22Rv1 (cell line): ENCODE measurements around the gene CHKA.

Experiments used
- ZFX ChIP-seq: fragments of 450-650 bp; IDR thresholded peaks from 2 replicates; pipeline ENCODE4 v1.6.1; 2017; ENCODE audit warnings: antibody characterized with exemption, borderline replicate concordance
- TF ChIP-seq, protein P1 (sequence below): fragments of 450-650 bp; IDR thresholded peaks from 2 replicates; pipeline ENCODE4 v1.5.1; 2017; ENCODE audit warnings: mild to moderate bottlenecking

DNA sequence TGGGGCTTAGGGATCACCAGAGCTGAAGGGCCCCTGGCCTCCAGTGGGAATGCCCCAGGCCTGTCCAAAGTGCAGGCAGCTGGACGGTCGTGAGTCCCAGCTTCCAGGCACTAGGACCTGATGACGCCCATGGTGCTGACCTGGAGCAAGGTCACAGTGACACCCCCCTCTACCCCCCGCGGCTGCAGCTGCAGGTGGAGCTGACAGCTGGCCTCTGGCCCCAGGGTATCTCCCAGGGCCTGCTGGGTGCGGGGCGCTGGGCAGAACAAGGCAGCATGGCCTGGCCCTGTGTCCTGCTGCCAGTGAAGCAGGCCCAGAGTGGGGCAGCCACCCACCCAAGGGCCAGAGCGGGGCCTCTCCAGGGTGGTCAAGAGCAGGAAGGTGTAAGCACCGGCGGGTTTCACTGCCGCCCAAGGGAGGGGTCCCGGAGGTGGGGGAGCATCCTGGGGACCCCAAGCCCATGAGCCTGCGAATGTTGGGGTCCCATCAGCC, 82.9 kb downstream of the CHKA start:
- TF ChIP-seq, protein P1, sequence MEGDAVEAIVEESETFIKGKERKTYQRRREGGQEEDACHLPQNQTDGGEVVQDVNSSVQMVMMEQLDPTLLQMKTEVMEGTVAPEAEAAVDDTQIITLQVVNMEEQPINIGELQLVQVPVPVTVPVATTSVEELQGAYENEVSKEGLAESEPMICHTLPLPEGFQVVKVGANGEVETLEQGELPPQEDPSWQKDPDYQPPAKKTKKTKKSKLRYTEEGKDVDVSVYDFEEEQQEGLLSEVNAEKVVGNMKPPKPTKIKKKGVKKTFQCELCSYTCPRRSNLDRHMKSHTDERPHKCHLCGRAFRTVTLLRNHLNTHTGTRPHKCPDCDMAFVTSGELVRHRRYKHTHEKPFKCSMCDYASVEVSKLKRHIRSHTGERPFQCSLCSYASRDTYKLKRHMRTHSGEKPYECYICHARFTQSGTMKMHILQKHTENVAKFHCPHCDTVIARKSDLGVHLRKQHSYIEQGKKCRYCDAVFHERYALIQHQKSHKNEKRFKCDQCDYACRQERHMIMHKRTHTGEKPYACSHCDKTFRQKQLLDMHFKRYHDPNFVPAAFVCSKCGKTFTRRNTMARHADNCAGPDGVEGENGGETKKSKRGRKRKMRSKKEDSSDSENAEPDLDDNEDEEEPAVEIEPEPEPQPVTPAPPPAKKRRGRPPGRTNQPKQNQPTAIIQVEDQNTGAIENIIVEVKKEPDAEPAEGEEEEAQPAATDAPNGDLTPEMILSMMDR = no peak
- TF ChIP-seq ZFX = no peak
